Neural progenitor cell (in vitro differentiated cells): Measurements from ENCODE around the gene FGF19. TPM values are rescaled to one million over a fixed set of nuclear protein-coding genes. Genes with fewer than 3 reads are reported as not detected.

ENCODE experiments used
- DNase-seq: peaks from one replicate; pipeline ENCODE4 v3.0.0-alpha.2; 2016; ENCODE audit warnings: low spot score
- H2AFZ ChIP-seq: fragments of 200-600 bp; sonication (generic); replicated peaks from 2 replicates; pipeline ENCODE4 v1.6.1; 2016; ENCODE audit warnings: antibody characterized with exemption
- H3F3A ChIP-seq: fragments of 200-600 bp; sonication (generic); 2 replicates; pipeline ENCODE4 v1.6.1; 2016; ENCODE audit warnings: antibody characterized with exemption, low read depth
- H3K27ac ChIP-seq: fragments of 200-600 bp; sonication (generic); 2 replicates; pipeline ENCODE4 v1.5.1; 2016; ENCODE audit warnings: mild to moderate bottlenecking
- H3K27me3 ChIP-seq: fragments of 200-600 bp; sonication (generic); 2 replicates; pipeline ENCODE4 v1.6.1; 2016; ENCODE audit warnings: mild to moderate bottlenecking, moderate library complexity
- H3K36me3 ChIP-seq: fragments of 200-600 bp; sonication (generic); 2 replicates; pipeline ENCODE4 v1.5.1; 2016
- H3K4me1 ChIP-seq: fragments of 200-600 bp; sonication (generic); 2 replicates; pipeline ENCODE4 v1.6.1; 2016; ENCODE audit warnings: mixed run types
- H3K4me2 ChIP-seq: fragments of 200-600 bp; sonication (generic); 2 replicates; pipeline ENCODE4 v1.6.1; 2016
- H3K4me3 ChIP-seq: fragments of 200-600 bp; sonication (generic); 2 replicates; pipeline ENCODE4 v1.5.1; 2016
- H3K79me2 ChIP-seq: fragments of 200-600 bp; sonication (generic); 2 replicates; pipeline ENCODE4 v1.6.1; 2016; ENCODE audit warnings: low read depth
- H3K9ac ChIP-seq: fragments of 200-600 bp; sonication (generic); 2 replicates; pipeline ENCODE4 v1.6.1; 2016
- H3K9me3 ChIP-seq: fragments of 200-600 bp; sonication (generic); 2 replicates; pipeline ENCODE4 v1.5.1; 2016; ENCODE audit warnings: low read depth
- H4K20me1 ChIP-seq: fragments of 200-600 bp; sonication (generic); 2 replicates; pipeline ENCODE4 v1.6.1; 2016; ENCODE audit warnings: low read depth
- H3K27ac Mint-ChIP-seq: 3 replicates; pipeline ENCODE4 v1.8.0; 2021; ENCODE audit warnings: mixed read lengths
- H3K27me3 Mint-ChIP-seq: 2 replicates; pipeline ENCODE4 v1.8.0; 2022; ENCODE audit warnings: low read depth, mild to moderate bottlenecking, inconsistent platforms, moderate library complexity, mixed read lengths; ENCODE audit not compliant: insufficient read depth
- H3K36me3 Mint-ChIP-seq: 3 replicates; pipeline ENCODE4 v1.8.0; 2021; ENCODE audit warnings: mixed read lengths
- H3K4me1 Mint-ChIP-seq: 3 replicates; pipeline ENCODE4 v1.8.0; 2021; ENCODE audit warnings: mixed read lengths
- H3K4me3 Mint-ChIP-seq: 3 replicates; pipeline ENCODE4 v1.8.0; 2021; ENCODE audit warnings: mild to moderate bottlenecking, moderate library complexity, mixed read lengths
- H3K9me3 Mint-ChIP-seq: 3 replicates; pipeline ENCODE4 v1.8.0; 2020; ENCODE audit warnings: mixed read lengths
- CTCF ChIP-seq: fragments of 200-600 bp; sonication (generic); IDR thresholded peaks from 2 replicates; pipeline ENCODE4 v1.5.1; 2017; ENCODE audit warnings: antibody characterized with exemption, mild to moderate bottlenecking
- EZH2 ChIP-seq: fragments of 200-600 bp; sonication (generic); IDR thresholded peaks from 2 replicates; pipeline ENCODE4 v1.6.1; 2017; ENCODE audit warnings: antibody characterized with exemption, mild to moderate bottlenecking, moderate library complexity
- EZH2phosphoT487 ChIP-seq: fragments of 200-600 bp; sonication (generic); IDR thresholded peaks from 2 replicates; pipeline ENCODE4 v1.6.1; 2017; ENCODE audit warnings: antibody characterized with exemption
- total RNA-seq: library from RNA; depleted of rRNA; stranded (reverse); fragments of >200 nt; gene quantifications from 2 replicates; pipeline ENCODE4 v1.2.3, GENCODE V29; 2015; ENCODE audit warnings: low replicate concordance

The FGF19 gene
- total RNA-seq, 1 donor from 2014 or later = not detected

GRCh38 chr11:69650081-69650831, 53.6 kb downstream of the FGF19 start:
- H3K4me1 Mint-ChIP-seq = peaks cover 22% of the 10 kb centered on the region
- Histone ChIP-seq H4K20me1 (peaks cover 74% of the 10 kb centered on the region), H3K4me1 (peaks cover 10% of the 10 kb centered on the region), H2AFZ (no peak overlapping the region), H3K27ac (no peak overlapping the region), H3K36me3 (no peaks in the 10 kb centered on the region), H3K9me3 (no peaks in the 10 kb centered on the region), H3K79me2 (peaks cover 14% of the 10 kb centered on the region), H3K4me2 (no peak overlapping the region), H3K27me3 (no peaks in the 10 kb centered on the region), H3K9ac (no peak overlapping the region), H3K4me3 (no peak overlapping the region), H3F3A (peaks cover 22% of the 10 kb centered on the region)
- peaks cover 2% of the 10 kb centered on the region for H3K27me3 Mint-ChIP-seq
- no peak overlapping the region for H3K4me3 Mint-ChIP-seq
- TF ChIP-seq EZH2 (no peak), EZH2phosphoT487 (no peak), CTCF (no peak)
- H3K36me3 Mint-ChIP-seq = peaks cover 27% of the 10 kb centered on the region
- no peaks in the 10 kb centered on the region for H3K9me3 Mint-ChIP-seq
- no peak for DNase-seq
- H3K27ac Mint-ChIP-seq = no peak overlapping the region

GRCh38 chr11:69649576-69649900, 54.3 kb downstream of the FGF19 start:
- Histone ChIP-seq H3K9ac (no peak overlapping the region), H4K20me1 (peaks cover 81% of the 10 kb centered on the region), H3K27me3 (no peaks in the 10 kb centered on the region), H3K4me2 (no peak overlapping the region), H3K4me1 (peaks cover 10% of the 10 kb centered on the region), H3K9me3 (no peaks in the 10 kb centered on the region), H3K79me2 (peaks cover 21% of the 10 kb centered on the region), H3K4me3 (no peak overlapping the region), H3F3A (peaks cover 24% of the 10 kb centered on the region), H2AFZ (no peak overlapping the region), H3K36me3 (no peaks in the 10 kb centered on the region), H3K27ac (no peak overlapping the region)
- peaks cover 2% of the 10 kb centered on the region for H3K27me3 Mint-ChIP-seq
- no peak overlapping the region for H3K27ac Mint-ChIP-seq
- H3K9me3 Mint-ChIP-seq = no peaks in the 10 kb centered on the region
- peaks cover 27% of the 10 kb centered on the region for H3K36me3 Mint-ChIP-seq
- H3K4me1 Mint-ChIP-seq = peaks cover 21% of the 10 kb centered on the region
- DNase-seq = no peak
- no peak for TF ChIP-seq CTCF
- TF ChIP-seq EZH2 = no peak
- no peak for TF ChIP-seq EZH2phosphoT487
- no peak overlapping the region for H3K4me3 Mint-ChIP-seq

- Mint-ChIP-seq H3K27ac (peak overlapping the region; percentile 37), H3K27me3 (no peaks in the 10 kb centered on the region), H3K4me3 (no peak overlapping the region), H3K9me3 (no peaks in the 10 kb centered on the region), H3K36me3 (peaks cover 29% of the 10 kb centered on the region), H3K4me1 (peaks cover 24% of the 10 kb centered on the region)
- H2AFZ ChIP-seq = no peak overlapping the region
- no peak overlapping the region for H3K27ac ChIP-seq
- H4K20me1 ChIP-seq = peaks cover 87% of the 10 kb centered on the region
- H3K9me3 ChIP-seq = no peaks in the 10 kb centered on the region
- H3K9ac ChIP-seq = no peak overlapping the region
- DNase-seq = no peak
- no peaks in the 10 kb centered on the region for H3K36me3 ChIP-seq
- H3K27me3 ChIP-seq = no peaks in the 10 kb centered on the region
- peaks cover 24% of the 10 kb centered on the region for H3F3A ChIP-seq
- peaks cover 13% of the 10 kb centered on the region for H3K4me1 ChIP-seq
- H3K79me2 ChIP-seq = peaks cover 27% of the 10 kb centered on the region
- no peak overlapping the region for H3K4me2 ChIP-seq
- TF ChIP-seq EZH2 (no peak), EZH2phosphoT487 (no peak)
- H3K4me3 ChIP-seq = no peak overlapping the region
Measured at GRCh38 chr11:69648679-69649575, 54.9 kb downstream of the FGF19 start.

Other genes starting within 250 kb of the FGF19 start
- 0.09 TPM in 1 of 2 replicates, not detected in the other for gene LINC01488, start 222.4 kb downstream of the FGF19 start, total RNA-seq
- 85.0 and 94.0 TPM in 2 replicates for gene CCND1, start 62.9 kb downstream of the FGF19 start, total RNA-seq
- gene LTO1, start 28.7 kb downstream of the FGF19 start, total RNA-seq = 11.9 and 21.6 TPM in 2 replicates
- 0.22 TPM in 1 of 2 replicates, not detected in the other for gene FGF4, start 71.3 kb upstream of the FGF19 start, total RNA-seq
- gene FGF3, start 115.4 kb upstream of the FGF19 start, total RNA-seq = not detected in 2 replicates